ENCODE data around the gene TSR2. TPM values are rescaled to one million over a fixed set of nuclear protein-coding genes. Genes with fewer than 3 reads are reported as not detected.

The TSR2 gene
- polyA plus RNA-seq, 1 donor (not counting 4 experiments of a cell fraction or from before 2014, with no cell fraction given): 21.5 TPM

- Histone ChIP-seq H3K79me2 (ENCODE audit: control insufficient read depth, insufficient read depth, low read length) (no peaks in the 10 kb centered on the region), H2AFZ (ENCODE audit: control insufficient read depth, low read length) (no peak overlapping the region), H3K9me3 (ENCODE audit: control insufficient read depth, low read depth, low read length) (no peaks in the 10 kb centered on the region), H3K36me3 (ENCODE audit: control insufficient read depth in 2 of 2, extremely low read depth in 1 of 2, insufficient read depth in 2 of 2, low read length in 2 of 2) (no peaks in the 10 kb centered on the region), H3K4me1 (ENCODE audit: control insufficient read depth, extremely low read depth, insufficient read depth, low read length) (no peaks in the 10 kb centered on the region), H3K27me3 (ENCODE audit: control insufficient read depth, extremely low read depth, insufficient read depth, low read length) (no peaks in the 10 kb centered on the region), H3K4me3 (ENCODE audit: control insufficient read depth in 2 of 3, extremely low read depth in 1 of 3, insufficient read depth in 2 of 3, low read depth in 1 of 3, low read length in 3 of 3) (no peak overlapping the region), H3K4me2 (ENCODE audit: control insufficient read depth, extremely low read depth, insufficient read depth, low read depth, low read length) (no peak overlapping the region), H3K27ac (ENCODE audit: control insufficient read depth, insufficient read depth, low read length) (no peak overlapping the region), H4K20me1 (ENCODE audit: control insufficient read depth, extremely low read depth, insufficient read depth, low read length) (no peaks in the 10 kb centered on the region), H3K9me1 (ENCODE audit: control insufficient read depth, extremely low read depth, insufficient read depth, low read length) (no peaks in the 10 kb centered on the region), H3K9ac (ENCODE audit: control insufficient read depth, extremely low read depth, insufficient read depth, low read length) (no peak overlapping the region)
- dilution Hi-C loops (cut with MboI; ENCODE audit: extremely low pct_ligation_motif_present, low sequenced_read_pairs): no loop called here
- DNase-seq (ENCODE audit: low read depth, low spot score) (no peak), FAIRE-seq (no peak)
- TF ChIP-seq CTCF (optimal IDR thresholded peaks at IDR 0.05 in 1 of 3, IDR thresholded peaks at IDR 0.05 in 1 of 3, conservative IDR thresholded peaks at IDR 0.05 in 1 of 3; ENCODE audit: extremely low read depth in 1 of 3, insufficient read depth in 2 of 3, low read length in 3 of 3) (no peak), EZH2 (IDR thresholded peaks at IDR 0.05; ENCODE audit: low read length) (no peak)
Measured at GRCh38 chrX:54413753-54414152, 26.5 kb upstream of the TSR2 start.

GRCh38 chrX:54415534-54416350 is 24.5 kb upstream of the TSR2 start:
- Histone ChIP-seq H3K9ac (ENCODE audit: control insufficient read depth, extremely low read depth, insufficient read depth, low read length) (no peak overlapping the region), H3K4me2 (ENCODE audit: control insufficient read depth, extremely low read depth, insufficient read depth, low read depth, low read length) (no peak overlapping the region), H3K4me1 (ENCODE audit: control insufficient read depth, extremely low read depth, insufficient read depth, low read length) (no peaks in the 10 kb centered on the region), H3K9me1 (ENCODE audit: control insufficient read depth, extremely low read depth, insufficient read depth, low read length) (no peaks in the 10 kb centered on the region), H3K36me3 (ENCODE audit: control insufficient read depth in 2 of 2, extremely low read depth in 1 of 2, insufficient read depth in 2 of 2, low read length in 2 of 2) (no peaks in the 10 kb centered on the region), H3K27me3 (ENCODE audit: control insufficient read depth, extremely low read depth, insufficient read depth, low read length) (no peaks in the 10 kb centered on the region), H2AFZ (ENCODE audit: control insufficient read depth, low read length) (no peak overlapping the region), H3K9me3 (ENCODE audit: control insufficient read depth, low read depth, low read length) (no peaks in the 10 kb centered on the region), H3K27ac (ENCODE audit: control insufficient read depth, insufficient read depth, low read length) (no peak overlapping the region), H3K4me3 (ENCODE audit: control insufficient read depth in 2 of 3, extremely low read depth in 1 of 3, insufficient read depth in 2 of 3, low read depth in 1 of 3, low read length in 3 of 3) (no peak overlapping the region), H4K20me1 (ENCODE audit: control insufficient read depth, extremely low read depth, insufficient read depth, low read length) (no peaks in the 10 kb centered on the region), H3K79me2 (ENCODE audit: control insufficient read depth, insufficient read depth, low read length) (no peaks in the 10 kb centered on the region)
- TF ChIP-seq EZH2 (IDR thresholded peaks at IDR 0.05; ENCODE audit: low read length): no peak
- no peak for TF ChIP-seq CTCF (optimal IDR thresholded peaks at IDR 0.05 in 1 of 3, IDR thresholded peaks at IDR 0.05 in 1 of 3, conservative IDR thresholded peaks at IDR 0.05 in 1 of 3; ENCODE audit: extremely low read depth in 1 of 3, insufficient read depth in 2 of 3, low read length in 3 of 3)
- DNase-seq (ENCODE audit: low read depth, low spot score) (no peak), FAIRE-seq (no peak)
- dilution Hi-C loops (cut with MboI; ENCODE audit: extremely low pct_ligation_motif_present, low sequenced_read_pairs): no loop called here
